ENCODE data around the gene SNX6.
"Not testable (repeated sequence)": the region's sequence is repeated elsewhere in the genome, so short reads cannot be mapped to it uniquely, and the experiment has no call there.

The SNX6 gene

GRCh38 chr14:34634360-34634771, 4.4 kb upstream of the SNX6 start:
- DNase-seq (ENCODE audit: low spot score) = not testable (repeated sequence)

- no peak for DNase-seq (ENCODE audit: low spot score)
Observed at GRCh38 chr14:34633742-34634141, 3.8 kb upstream of the SNX6 start.

- DNase-seq (ENCODE audit: low spot score) = no peak
Observed at GRCh38 chr14:34632411-34632978, 2.5 kb upstream of the SNX6 start.

DNA sequence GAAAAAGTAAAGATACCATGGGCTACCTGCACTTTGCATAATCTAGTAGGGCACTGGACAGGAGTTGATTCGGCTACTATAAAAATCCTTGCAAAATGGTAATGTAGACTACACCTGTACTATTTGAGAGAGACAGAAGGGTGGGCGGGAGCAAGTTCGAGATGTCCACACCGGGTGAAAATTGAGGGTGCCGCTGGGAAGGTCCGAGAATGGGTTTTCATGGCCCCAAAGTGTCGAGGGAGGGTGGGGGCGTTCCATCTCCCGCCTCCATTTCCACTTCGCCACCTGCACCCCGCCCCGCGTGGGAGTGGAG, 648 bp downstream of the SNX6 start:
- DNase-seq (ENCODE audit: low spot score) = no peak

GRCh38 chr14:34628681-34629135, 1.2 kb downstream of the SNX6 start:
- DNase-seq (ENCODE audit: low spot score) = no peak

GRCh38 chr14:34623506-34623905, 6.4 kb downstream of the SNX6 start:
- no peak for DNase-seq (ENCODE audit: low spot score)

- DNase-seq (ENCODE audit: low spot score) = no peak
Observed at GRCh38 chr14:34620839-34621238, 9.1 kb downstream of the SNX6 start.

GRCh38 chr14:34620115-34620514, 9.8 kb downstream of the SNX6 start:
- DNase-seq (ENCODE audit: low spot score) = no peak

- no peak for DNase-seq (ENCODE audit: low spot score)
Observed at GRCh38 chr14:34619471-34619870, 10.5 kb downstream of the SNX6 start.

GRCh38 chr14:34616360-34616759, 13.6 kb downstream of the SNX6 start:
- DNase-seq (ENCODE audit: low spot score) = no peak

DNA sequence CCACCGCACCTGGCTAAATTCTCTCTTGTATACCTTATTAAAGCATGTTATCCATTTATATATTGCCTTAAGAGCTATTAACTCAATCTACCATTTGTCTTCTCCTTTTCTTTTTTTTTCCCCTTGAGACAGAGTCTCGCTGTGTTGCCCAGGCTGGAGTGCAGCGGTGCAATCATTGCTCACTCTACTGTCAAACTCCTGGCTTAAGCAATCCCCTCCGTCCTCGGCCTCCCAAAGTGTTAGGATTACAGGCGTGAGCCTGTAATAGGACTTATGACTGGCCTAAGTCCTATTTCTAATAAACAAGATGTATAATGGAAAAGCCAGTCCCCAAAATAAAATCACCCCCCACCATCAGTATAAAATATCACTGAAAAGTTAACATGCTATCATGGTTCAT, 14.4 kb downstream of the SNX6 start:
- no peak for DNase-seq (ENCODE audit: low spot score)

DNA sequence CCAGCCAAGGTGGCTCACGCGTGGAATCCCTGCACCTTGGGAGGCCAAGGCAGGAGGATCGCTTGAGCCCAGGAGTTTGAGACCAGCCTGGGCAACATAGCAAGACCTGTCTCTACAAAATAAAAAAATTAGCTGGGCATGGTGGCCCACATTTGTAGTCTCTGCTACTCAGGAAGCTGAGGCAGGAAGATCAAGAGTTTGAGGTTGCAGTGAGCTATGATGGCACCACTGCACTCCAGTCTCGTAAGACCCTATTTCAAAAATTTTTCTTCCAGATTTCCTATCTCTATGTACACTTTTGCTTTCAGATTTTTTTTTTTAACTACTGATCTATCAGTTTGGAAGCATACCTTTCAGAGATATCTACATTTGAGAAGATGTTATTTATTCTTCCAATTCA, 15.3 kb downstream of the SNX6 start:
- no peak for DNase-seq (ENCODE audit: low spot score)

DNA sequence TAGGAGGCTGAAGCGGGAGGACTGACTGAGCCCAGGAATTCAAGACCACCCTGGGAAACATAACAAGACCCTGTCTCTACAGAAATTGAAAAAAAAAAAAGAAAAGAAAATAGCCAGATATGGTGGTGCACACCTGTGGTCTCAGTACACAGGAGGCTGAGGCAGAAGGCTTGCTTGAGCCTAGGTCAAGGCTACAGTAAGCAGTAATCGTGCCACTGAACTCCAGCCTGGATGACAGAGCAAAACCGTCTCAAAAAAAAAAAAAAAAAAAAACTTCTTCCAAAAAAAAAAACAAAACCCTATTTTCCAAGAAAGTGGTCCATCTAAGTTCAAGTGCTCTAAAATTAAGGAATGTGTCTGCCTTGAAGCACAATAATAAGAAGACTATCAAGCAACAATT, 19.8 kb downstream of the SNX6 start:
- no peak for DNase-seq (ENCODE audit: low spot score)

DNA sequence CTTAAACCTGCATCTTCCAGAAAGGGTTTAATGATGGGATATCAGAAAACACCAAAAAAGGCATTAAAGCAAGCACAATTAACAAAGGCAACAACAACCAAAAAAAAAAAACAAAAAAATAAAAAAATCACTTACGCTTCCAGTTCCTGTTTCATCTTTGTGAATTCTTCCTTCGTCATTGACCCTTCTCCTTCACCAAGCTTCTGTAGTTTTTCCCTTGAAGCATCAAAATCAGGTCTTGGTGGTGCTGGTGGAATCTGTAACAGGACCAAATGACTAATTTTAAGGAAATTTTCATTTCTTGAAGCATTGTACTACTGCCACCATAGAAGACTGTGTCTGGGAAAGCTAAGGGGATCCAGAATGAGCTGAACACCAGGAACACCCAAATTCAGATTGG, 24.5 kb downstream of the SNX6 start:
- DNase-seq (ENCODE audit: low spot score) = no peak

DNA sequence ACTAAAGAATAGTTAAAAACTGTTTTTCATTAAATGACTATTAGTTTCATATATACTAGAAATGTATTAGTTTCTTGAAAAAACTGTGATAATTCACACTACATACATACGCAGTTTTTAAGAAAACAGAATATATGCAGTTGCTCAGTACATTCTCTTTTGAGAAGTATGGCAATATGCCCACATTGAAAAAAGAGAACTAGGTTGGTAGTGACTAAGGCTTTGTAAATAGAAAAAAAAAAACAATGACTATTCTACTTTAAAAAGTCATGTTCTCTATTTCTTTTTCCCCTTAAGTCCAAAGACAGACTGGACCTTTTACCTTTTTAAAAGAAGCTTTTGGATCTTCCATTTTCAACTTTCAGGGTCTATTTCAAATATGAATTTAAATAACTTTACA, 25.0 kb downstream of the SNX6 start:
- no peak for DNase-seq (ENCODE audit: low spot score)

- DNase-seq (ENCODE audit: low spot score) = no peak
Observed at GRCh38 chr14:34596891-34597290, 33.1 kb downstream of the SNX6 start.

DNA sequence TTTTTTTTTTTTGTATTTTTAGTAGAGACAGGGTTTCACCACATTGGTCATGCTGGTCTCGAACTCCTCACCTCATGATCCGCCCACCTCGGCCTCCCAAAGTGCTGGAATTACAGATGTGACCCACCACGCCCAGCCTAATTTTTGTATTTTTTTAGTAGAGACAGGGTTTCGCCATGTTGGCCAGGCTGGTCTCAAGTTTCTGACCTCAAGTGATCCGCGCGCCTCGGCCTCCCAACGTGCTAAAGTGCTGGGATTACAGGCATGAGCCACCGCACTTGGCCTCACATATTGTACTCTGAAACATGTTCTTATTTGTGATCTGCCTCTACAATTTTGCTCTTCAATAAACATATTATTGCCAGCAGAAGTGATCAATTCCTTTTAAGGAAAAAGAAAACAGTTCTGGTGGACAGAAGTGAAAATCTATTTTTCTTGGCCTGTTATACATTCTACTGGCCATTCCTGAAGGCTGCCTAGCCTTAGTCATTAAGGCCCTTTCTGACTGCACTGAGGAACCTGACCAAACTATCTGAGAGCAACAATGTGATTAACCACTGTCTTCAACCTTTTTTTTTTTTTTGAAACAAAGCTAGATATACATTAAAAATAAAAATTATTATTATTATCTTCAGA, 36.1 kb downstream of the SNX6 start:
- no peak for DNase-seq (ENCODE audit: low spot score)

DNA sequence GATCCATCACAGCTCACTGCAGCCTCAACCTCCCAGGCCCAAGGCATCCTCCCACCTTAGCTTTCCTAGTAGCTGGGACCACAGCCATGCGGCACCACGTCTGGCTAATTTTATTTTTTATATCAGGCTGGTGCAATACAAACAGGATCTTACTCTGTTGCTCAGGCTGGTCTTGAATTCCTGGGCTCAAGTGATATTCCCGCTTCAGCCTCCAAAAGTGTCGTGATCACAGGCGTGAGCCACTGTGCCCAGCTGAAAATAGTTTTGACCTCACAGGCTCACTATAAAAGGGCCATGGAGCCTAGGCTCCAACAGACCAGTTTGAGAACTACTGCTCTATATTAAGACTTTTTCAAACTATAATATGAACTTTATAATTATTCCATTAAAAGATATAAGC, 37.3 kb downstream of the SNX6 start:
- no peak for DNase-seq (ENCODE audit: low spot score)

GRCh38 chr14:34583525-34583924, 46.4 kb downstream of the SNX6 start:
- DNase-seq (ENCODE audit: low spot score) = no peak

DNA sequence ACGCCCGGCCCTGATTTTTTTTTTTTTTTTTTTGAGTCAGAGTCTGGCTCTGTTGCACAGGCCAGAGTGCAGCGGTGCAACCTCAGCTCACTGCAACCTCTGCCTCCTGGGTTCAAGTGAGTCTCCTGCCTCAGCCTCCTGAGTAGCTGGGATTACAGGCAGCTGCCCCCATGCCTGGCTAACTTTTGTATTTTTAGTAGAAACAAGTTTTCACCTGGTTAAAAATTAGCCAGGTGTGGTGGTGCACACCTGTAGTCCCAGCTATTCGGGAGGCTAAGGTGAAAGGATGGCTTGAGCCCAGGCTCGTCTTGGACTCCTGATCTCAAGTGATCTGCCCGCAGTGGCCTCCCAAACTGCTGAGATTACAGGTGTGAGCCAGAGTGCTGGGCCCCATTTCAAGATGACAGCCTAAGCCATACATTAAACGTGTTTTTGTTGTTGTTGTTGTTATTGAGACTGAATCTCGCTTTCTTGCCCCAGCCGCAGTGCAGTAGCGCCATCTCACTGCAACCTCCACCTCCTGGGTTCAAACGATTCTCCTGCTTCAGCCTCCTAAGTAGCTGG, 47.7 kb downstream of the SNX6 start:
- no peak for DNase-seq (ENCODE audit: low spot score)

GRCh38 chr14:34580381-34580780, 49.6 kb downstream of the SNX6 start:
- no peak for DNase-seq (ENCODE audit: low spot score)

GRCh38 chr14:34571771-34572170, 58.2 kb downstream of the SNX6 start:
- DNase-seq (ENCODE audit: low spot score) = no peak

GRCh38 chr14:34569750-34570149, 60.2 kb downstream of the SNX6 start:
- no peak for DNase-seq (ENCODE audit: low spot score)

DNA sequence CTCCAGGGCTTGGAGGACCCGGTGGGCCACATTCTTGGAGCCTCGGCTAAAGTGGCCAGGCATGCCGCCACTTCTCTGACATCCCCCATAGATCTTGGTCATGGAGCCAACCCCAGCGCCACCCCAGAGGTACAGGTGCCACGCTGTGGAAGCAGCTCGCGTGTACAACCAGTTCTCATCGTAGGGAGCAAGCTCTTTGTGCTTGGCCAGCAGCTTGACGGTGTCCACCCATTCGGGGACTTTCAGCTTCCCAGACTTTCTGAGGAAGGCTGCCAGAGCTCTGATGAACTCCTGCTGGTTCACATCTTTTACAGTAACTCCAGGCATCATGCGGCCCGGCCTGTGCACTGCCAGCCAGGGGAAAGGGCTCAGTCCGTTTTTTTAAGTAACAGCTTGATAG, 61.1 kb downstream of the SNX6 start:
- no peak for DNase-seq (ENCODE audit: low spot score)
